H1 (cell line): ENCODE measurements around the gene PDE8A. TPM values are rescaled to one million over a fixed set of nuclear protein-coding genes. Genes with fewer than 3 reads are reported as not detected.

ENCODE experiments used
- CREB1 ChIP-seq: IDR thresholded peaks from 2 replicates; pipeline ENCODE4 v1.6.1; 2012; ENCODE audit warnings: inconsistent platforms
- FOSL1 ChIP-seq: IDR thresholded peaks from 2 replicates; pipeline ENCODE4 v1.6.1; 2011; ENCODE audit warnings: mild to moderate bottlenecking, low read depth, low read length, moderate library complexity; ENCODE audit not compliant: insufficient read depth
- GTF2F1 ChIP-seq: IDR thresholded peaks from 2 replicates; pipeline ENCODE4 v1.6.1; 2012; ENCODE audit warnings: low read depth, low read length, improper control_type of control experiment, borderline replicate concordance
- HDAC2 ChIP-seq, 2 experiments: fragments of 300-600 bp in 1 of 2; sonication (generic) in 1 of 2; IDR thresholded peaks; 2 replicates each; pipeline ENCODE4 v1.6.1; 2011 to 2012; ENCODE audit warnings: low read depth in 2 of 2, low read length in 2 of 2, mild to moderate bottlenecking in 2 of 2, moderate library complexity in 2 of 2, borderline replicate concordance in 1 of 2, inconsistent platforms in 1 of 2
- KDM4A ChIP-seq: IDR thresholded peaks from one replicate; pipeline ENCODE4 v1.7.1; 2012; ENCODE audit warnings: low read depth, mild to moderate bottlenecking, moderate library complexity, low read length, inconsistent platforms; ENCODE audit not compliant: severe bottlenecking
- SP2 ChIP-seq: IDR thresholded peaks from 2 replicates; pipeline ENCODE4 v1.6.1; 2012; ENCODE audit warnings: mild to moderate bottlenecking, low read length, inconsistent platforms
- polyA plus RNA-seq, 7 experiments: library from polyadenylated mRNA; depleted of rRNA in 3 of 7; stranded (reverse) in 5 of 7; unstranded in 2 of 7; fragments of >200 nt in 5 of 7; fragments of 200-250 nt in 2 of 7; gene quantifications; 1 replicate in 5 of 7; 2 replicates in 1 of 7; 4 replicates in 1 of 7; pipeline versions ENCODE4 v1.2.1 to v1.2.3, GENCODE V29; 2011 to 2013; ENCODE audit warnings: missing spikeins in 2 of 7, mixed read lengths in 2 of 7
- total RNA-seq: library from RNA; stranded (reverse); fragmentation: NEBNext Ultra II Directional; extraction: Animal tissue kit (Norgen Biotek cat#: 25700); gene quantifications from 2 replicates; pipeline ENCODE4 v1.2.1, GENCODE V29; 2021
- TF ChIP-seq, protein P1 (sequence below): fragments of 300-600 bp; sonication (generic); IDR thresholded peaks from 2 replicates; pipeline ENCODE4 v1.7.1; 2012; ENCODE audit warnings: low read length, moderate library complexity, mild to moderate bottlenecking, inconsistent platforms; ENCODE audit not compliant: insufficient replicate concordance
- TF ChIP-seq, protein P2 (sequence below): IDR thresholded peaks from 2 replicates; pipeline ENCODE4 v1.6.1; 2012; ENCODE audit warnings: low read length, inconsistent platforms

The PDE8A gene
- total and polyA plus RNA-seq, 2 of the 8 experiments (the other 6 are each of a cell fraction or from before 2014, with no cell fraction given): 6.9 to 7.8 TPM

GRCh38 chr15:85063522-85064079, 81.9 kb downstream of the PDE8A start (continued):
- TF ChIP-seq, protein P1, sequence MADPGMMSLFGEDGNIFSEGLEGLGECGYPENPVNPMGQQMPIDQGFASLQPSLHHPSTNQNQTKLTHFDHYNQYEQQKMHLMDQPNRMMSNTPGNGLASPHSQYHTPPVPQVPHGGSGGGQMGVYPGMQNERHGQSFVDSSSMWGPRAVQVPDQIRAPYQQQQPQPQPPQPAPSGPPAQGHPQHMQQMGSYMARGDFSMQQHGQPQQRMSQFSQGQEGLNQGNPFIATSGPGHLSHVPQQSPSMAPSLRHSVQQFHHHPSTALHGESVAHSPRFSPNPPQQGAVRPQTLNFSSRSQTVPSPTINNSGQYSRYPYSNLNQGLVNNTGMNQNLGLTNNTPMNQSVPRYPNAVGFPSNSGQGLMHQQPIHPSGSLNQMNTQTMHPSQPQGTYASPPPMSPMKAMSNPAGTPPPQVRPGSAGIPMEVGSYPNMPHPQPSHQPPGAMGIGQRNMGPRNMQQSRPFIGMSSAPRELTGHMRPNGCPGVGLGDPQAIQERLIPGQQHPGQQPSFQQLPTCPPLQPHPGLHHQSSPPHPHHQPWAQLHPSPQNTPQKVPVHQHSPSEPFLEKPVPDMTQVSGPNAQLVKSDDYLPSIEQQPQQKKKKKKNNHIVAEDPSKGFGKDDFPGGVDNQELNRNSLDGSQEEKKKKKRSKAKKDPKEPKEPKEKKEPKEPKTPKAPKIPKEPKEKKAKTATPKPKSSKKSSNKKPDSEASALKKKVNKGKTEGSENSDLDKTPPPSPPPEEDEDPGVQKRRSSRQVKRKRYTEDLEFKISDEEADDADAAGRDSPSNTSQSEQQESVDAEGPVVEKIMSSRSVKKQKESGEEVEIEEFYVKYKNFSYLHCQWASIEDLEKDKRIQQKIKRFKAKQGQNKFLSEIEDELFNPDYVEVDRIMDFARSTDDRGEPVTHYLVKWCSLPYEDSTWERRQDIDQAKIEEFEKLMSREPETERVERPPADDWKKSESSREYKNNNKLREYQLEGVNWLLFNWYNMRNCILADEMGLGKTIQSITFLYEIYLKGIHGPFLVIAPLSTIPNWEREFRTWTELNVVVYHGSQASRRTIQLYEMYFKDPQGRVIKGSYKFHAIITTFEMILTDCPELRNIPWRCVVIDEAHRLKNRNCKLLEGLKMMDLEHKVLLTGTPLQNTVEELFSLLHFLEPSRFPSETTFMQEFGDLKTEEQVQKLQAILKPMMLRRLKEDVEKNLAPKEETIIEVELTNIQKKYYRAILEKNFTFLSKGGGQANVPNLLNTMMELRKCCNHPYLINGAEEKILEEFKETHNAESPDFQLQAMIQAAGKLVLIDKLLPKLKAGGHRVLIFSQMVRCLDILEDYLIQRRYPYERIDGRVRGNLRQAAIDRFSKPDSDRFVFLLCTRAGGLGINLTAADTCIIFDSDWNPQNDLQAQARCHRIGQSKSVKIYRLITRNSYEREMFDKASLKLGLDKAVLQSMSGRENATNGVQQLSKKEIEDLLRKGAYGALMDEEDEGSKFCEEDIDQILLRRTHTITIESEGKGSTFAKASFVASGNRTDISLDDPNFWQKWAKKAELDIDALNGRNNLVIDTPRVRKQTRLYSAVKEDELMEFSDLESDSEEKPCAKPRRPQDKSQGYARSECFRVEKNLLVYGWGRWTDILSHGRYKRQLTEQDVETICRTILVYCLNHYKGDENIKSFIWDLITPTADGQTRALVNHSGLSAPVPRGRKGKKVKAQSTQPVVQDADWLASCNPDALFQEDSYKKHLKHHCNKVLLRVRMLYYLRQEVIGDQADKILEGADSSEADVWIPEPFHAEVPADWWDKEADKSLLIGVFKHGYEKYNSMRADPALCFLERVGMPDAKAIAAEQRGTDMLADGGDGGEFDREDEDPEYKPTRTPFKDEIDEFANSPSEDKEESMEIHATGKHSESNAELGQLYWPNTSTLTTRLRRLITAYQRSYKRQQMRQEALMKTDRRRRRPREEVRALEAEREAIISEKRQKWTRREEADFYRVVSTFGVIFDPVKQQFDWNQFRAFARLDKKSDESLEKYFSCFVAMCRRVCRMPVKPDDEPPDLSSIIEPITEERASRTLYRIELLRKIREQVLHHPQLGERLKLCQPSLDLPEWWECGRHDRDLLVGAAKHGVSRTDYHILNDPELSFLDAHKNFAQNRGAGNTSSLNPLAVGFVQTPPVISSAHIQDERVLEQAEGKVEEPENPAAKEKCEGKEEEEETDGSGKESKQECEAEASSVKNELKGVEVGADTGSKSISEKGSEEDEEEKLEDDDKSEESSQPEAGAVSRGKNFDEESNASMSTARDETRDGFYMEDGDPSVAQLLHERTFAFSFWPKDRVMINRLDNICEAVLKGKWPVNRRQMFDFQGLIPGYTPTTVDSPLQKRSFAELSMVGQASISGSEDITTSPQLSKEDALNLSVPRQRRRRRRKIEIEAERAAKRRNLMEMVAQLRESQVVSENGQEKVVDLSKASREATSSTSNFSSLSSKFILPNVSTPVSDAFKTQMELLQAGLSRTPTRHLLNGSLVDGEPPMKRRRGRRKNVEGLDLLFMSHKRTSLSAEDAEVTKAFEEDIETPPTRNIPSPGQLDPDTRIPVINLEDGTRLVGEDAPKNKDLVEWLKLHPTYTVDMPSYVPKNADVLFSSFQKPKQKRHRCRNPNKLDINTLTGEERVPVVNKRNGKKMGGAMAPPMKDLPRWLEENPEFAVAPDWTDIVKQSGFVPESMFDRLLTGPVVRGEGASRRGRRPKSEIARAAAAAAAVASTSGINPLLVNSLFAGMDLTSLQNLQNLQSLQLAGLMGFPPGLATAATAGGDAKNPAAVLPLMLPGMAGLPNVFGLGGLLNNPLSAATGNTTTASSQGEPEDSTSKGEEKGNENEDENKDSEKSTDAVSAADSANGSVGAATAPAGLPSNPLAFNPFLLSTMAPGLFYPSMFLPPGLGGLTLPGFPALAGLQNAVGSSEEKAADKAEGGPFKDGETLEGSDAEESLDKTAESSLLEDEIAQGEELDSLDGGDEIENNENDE: no peak
- TF ChIP-seq KDM4A (no peak), SP2 (no peak), HDAC2 (IDR thresholded peaks at IDR 0.05; ENCODE audit: borderline replicate concordance in 1 of 2, low read depth in 2 of 2, low read length in 2 of 2) (no peak), GTF2F1 (no peak), CREB1 (no peak), FOSL1 (no peak)
- TF ChIP-seq, protein P2, sequence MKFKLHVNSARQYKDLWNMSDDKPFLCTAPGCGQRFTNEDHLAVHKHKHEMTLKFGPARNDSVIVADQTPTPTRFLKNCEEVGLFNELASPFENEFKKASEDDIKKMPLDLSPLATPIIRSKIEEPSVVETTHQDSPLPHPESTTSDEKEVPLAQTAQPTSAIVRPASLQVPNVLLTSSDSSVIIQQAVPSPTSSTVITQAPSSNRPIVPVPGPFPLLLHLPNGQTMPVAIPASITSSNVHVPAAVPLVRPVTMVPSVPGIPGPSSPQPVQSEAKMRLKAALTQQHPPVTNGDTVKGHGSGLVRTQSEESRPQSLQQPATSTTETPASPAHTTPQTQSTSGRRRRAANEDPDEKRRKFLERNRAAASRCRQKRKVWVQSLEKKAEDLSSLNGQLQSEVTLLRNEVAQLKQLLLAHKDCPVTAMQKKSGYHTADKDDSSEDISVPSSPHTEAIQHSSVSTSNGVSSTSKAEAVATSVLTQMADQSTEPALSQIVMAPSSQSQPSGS: no peak
